Measurements from ENCODE around the gene THADA.

The THADA gene

DNA sequence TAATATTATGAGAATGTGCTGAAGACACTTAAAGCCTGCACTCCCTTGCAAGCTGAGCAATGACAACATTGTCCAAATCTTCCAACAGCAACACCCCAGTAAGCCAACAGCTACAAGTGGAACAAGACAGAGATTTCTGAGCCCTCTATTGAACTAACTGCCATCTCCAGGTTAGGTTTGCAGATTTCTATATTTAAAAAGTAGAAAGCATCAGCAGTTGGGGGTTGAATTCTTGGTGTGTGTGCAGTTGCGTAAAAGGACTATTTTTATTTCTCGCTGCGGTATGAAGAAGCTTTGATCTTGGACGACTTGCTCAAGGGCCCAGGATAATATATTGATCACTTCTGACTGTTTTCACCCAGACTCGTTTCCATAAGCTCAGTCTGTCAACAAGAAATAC is 263.2 kb downstream of the THADA start:
- Histone ChIP-seq H3K9ac (ENCODE audit: low read length) (no peak overlapping the region), H3K4me2 (ENCODE audit: low read length) (no peak overlapping the region), H3K4me3 (ENCODE audit: low read length) (no peak overlapping the region), H2AFZ (ENCODE audit: low read depth, low read length) (no peak overlapping the region), H3K79me2 (ENCODE audit: low read length) (no peaks in the 10 kb centered on the region), H3K4me1 (ENCODE audit: low read length) (peaks cover 21% of the 10 kb centered on the region), H3K9me3 (ENCODE audit: insufficient read depth, low read length) (no peaks in the 10 kb centered on the region), H3K27me3 (ENCODE audit: low read depth, low read length) (no peaks in the 10 kb centered on the region), H3K36me3 (replicated peaks; ENCODE audit: low read depth, low read length) (no peaks in the 10 kb centered on the region), H3K27ac (ENCODE audit: low read length) (no peak overlapping the region), H4K20me1 (ENCODE audit: insufficient read depth, low read length) (no peaks in the 10 kb centered on the region)
- TF ChIP-seq CTCF (IDR thresholded peaks at IDR 0.05; ENCODE audit: low read depth, low read length): no peak
- no peak for TF ChIP-seq EZH2phosphoT487 (IDR thresholded peaks at IDR 0.05; ENCODE audit: low read depth)

DNA sequence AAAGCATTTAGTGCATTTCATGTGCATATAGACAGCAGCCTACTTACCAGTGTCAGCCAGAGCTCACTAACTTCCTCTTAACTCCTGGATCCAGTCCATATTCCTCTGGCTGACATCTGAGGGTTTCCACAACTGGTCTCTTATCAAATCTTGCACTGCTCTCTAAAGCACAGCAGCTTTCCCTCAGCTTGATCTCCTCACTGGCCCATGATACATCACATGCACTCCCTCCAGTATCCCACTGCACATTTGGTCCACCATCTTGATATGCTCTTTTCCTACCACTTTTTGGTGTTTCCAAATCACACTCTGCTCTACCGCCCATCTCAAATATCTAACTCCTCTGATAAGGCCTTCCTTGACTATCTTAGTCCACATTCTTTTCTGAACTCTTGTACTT is 264.4 kb downstream of the THADA start:
- Histone ChIP-seq H3K36me3 (replicated peaks; ENCODE audit: low read depth, low read length) (no peaks in the 10 kb centered on the region), H3K4me3 (ENCODE audit: low read length) (no peak overlapping the region), H3K79me2 (ENCODE audit: low read length) (no peaks in the 10 kb centered on the region), H3K4me1 (ENCODE audit: low read length) (peaks cover 9% of the 10 kb centered on the region), H3K9ac (ENCODE audit: low read length) (no peak overlapping the region), H4K20me1 (ENCODE audit: insufficient read depth, low read length) (no peaks in the 10 kb centered on the region), H3K27ac (ENCODE audit: low read length) (no peak overlapping the region), H3K27me3 (ENCODE audit: low read depth, low read length) (no peaks in the 10 kb centered on the region), H3K4me2 (ENCODE audit: low read length) (no peak overlapping the region), H2AFZ (ENCODE audit: low read depth, low read length) (no peak overlapping the region), H3K9me3 (ENCODE audit: insufficient read depth, low read length) (no peaks in the 10 kb centered on the region)
- TF ChIP-seq CTCF (IDR thresholded peaks at IDR 0.05; ENCODE audit: low read depth, low read length): no peak
- no peak for TF ChIP-seq EZH2phosphoT487 (IDR thresholded peaks at IDR 0.05; ENCODE audit: low read depth)

GRCh38 chr2:43329637-43330036 is 266.2 kb downstream of the THADA start:
- TF ChIP-seq CTCF (IDR thresholded peaks at IDR 0.05; ENCODE audit: low read depth, low read length): no peak
- no peak for TF ChIP-seq EZH2phosphoT487 (IDR thresholded peaks at IDR 0.05; ENCODE audit: low read depth)
- no peaks in the 10 kb centered on the region for H3K9me3 ChIP-seq (ENCODE audit: insufficient read depth, low read length)
- H3K4me2 ChIP-seq (ENCODE audit: low read length): no peak overlapping the region
- no peaks in the 10 kb centered on the region for H3K27me3 ChIP-seq (ENCODE audit: low read depth, low read length)
- H3K79me2 ChIP-seq (ENCODE audit: low read length): no peaks in the 10 kb centered on the region
- H3K4me3 ChIP-seq (ENCODE audit: low read length): no peak overlapping the region
- no peak overlapping the region for H3K27ac ChIP-seq (ENCODE audit: low read length)
- peaks cover 1% of the 10 kb centered on the region for H3K36me3 ChIP-seq (replicated peaks; ENCODE audit: low read depth, low read length)
- no peak overlapping the region for H2AFZ ChIP-seq (ENCODE audit: low read depth, low read length)
- H3K4me1 ChIP-seq (ENCODE audit: low read length): peaks cover 8% of the 10 kb centered on the region
- H3K9ac ChIP-seq (ENCODE audit: low read length): no peak overlapping the region
- no peaks in the 10 kb centered on the region for H4K20me1 ChIP-seq (ENCODE audit: insufficient read depth, low read length)

DNA sequence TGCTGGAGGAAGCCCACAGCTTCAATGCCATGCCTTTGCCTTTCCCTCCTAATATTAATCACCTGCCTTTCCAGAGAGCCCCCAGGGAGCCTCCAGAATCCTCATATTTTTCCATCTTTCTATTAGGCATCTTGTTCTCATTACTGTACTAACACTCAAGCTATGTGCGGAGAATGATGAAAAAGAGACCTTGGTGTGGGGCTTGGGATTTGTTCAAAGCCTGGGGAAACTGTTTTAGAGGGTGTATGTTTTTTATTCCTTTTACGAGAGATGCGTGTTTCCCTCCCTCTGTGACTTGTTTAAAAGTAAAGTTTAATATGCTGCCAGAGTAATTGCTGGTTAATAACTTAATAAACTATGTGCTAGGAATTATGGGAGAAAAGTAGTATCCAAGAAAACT is 267.0 kb downstream of the THADA start:
- Histone ChIP-seq H3K4me2 (ENCODE audit: low read length) (no peak overlapping the region), H3K4me3 (ENCODE audit: low read length) (no peak overlapping the region), H3K27ac (ENCODE audit: low read length) (no peak overlapping the region), H3K27me3 (ENCODE audit: low read depth, low read length) (no peaks in the 10 kb centered on the region), H3K9me3 (ENCODE audit: insufficient read depth, low read length) (no peaks in the 10 kb centered on the region), H3K36me3 (replicated peaks; ENCODE audit: low read depth, low read length) (peaks cover 3% of the 10 kb centered on the region), H3K79me2 (ENCODE audit: low read length) (no peaks in the 10 kb centered on the region), H3K4me1 (ENCODE audit: low read length) (peaks cover 4% of the 10 kb centered on the region), H4K20me1 (ENCODE audit: insufficient read depth, low read length) (no peaks in the 10 kb centered on the region), H3K9ac (ENCODE audit: low read length) (no peak overlapping the region), H2AFZ (ENCODE audit: low read depth, low read length) (no peak overlapping the region)
- no peak for TF ChIP-seq EZH2phosphoT487 (IDR thresholded peaks at IDR 0.05; ENCODE audit: low read depth)
- no peak for TF ChIP-seq CTCF (IDR thresholded peaks at IDR 0.05; ENCODE audit: low read depth, low read length)
